Endometrial microvascular endothelial cells (primary cell): ENCODE results near the gene SH3PXD2B. TPM values are rescaled to one million over a fixed set of nuclear protein-coding genes. Genes with fewer than 3 reads are reported as not detected.

ENCODE experiments used
- in situ Hi-C: cut with HindIII; loops from 2 replicates; pipeline ENCODE4 v1.10.0; 2017; ENCODE audit warnings: low sequenced_read_pairs, low pct_unique_long_range_greater_than_20kb; ENCODE audit errors: inconsistent ontology term
- total RNA-seq: library from RNA; depleted of rRNA; stranded (reverse); fragments of >200 nt; gene quantifications from one replicate; pipeline ENCODE4 v1.2.3, GENCODE V29; 2015; ENCODE audit errors: inconsistent ontology term

SH3PXD2B gene
- total RNA-seq, 1 donor from 2014 or later = 16.5 TPM

DNA sequence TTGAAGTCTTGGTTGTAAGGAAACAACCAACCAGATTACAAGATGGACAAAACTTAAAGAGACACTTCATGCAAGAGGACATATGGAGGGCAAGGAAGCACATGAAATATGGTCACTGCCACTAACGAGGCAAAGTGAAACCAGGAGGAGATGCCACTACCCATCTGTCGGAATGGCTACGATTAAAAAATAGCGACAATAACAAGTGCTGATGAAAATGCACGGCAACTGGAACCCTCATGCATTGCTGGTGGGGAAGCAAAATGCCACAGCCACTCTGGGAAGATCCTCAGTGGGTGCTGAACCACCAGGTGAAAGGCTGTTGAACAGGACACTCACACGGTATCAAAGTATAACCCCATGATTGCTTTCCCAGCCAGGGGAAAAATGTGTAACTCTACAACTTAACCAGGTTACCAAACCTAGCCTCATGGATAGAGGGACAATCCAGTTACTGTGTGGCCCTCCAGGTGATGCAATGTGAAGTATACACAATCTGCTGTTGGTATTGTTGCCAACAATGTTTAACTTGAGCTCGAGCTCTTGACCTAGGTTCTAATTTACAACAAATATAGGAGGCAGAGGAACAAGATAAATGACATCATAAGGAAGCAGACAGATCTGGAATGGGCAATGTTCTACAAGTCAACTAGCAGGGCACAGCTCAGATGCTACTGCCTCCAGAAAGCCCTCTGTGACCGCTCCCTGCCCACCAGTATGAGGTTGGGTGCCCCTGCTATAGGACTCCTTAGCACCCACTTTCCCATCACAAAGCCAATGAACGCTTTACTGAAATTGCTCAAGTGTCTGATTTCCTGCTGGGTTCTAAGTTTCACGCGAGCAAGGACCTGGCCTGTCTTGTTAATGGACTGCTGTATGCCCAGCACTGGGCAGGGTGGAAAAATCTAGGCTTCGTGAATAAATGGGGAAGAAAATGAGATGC lies 25.8 kb downstream of the SH3PXD2B start:
- in situ Hi-C loops = no loop called here

DNA sequence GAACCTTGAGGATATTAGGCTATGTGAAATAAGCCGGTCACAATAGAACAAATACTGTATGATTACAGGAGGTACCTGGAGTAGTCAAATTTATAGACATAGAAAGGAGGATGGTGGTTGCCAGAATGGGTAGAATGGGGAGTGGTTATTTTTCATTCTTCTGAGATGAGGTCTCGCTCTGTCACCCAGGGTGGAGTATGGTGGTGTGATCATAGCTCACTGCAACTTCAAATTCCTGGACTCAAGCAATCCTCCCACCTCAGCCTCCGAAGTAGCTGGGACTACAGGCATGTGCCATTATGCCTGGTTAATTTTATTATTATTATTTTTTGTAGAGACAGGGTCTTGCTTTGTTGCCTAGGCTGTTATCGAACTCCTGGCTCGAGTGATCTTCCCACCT lies 27.1 kb downstream of the SH3PXD2B start:
- in situ Hi-C loops = no loop called here

DNA sequence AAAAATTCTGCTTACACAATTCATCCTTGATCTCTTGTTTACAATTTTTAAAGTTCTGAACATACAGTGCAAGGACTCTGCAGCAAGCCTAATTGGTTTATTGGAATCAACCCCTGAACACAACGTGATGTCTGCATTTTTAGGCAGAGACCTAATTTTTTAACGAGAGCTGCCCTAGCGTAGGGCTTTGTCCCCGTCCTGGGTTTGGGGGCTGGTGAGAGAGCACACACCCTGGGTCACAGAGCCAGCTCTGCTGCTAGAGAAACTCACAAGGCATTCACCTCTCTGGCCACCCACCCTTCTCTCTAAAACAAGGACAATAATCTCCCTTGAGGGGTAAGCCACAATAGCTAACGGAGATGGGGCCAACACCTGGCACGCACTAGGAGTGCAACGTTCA lies 28.2 kb downstream of the SH3PXD2B start:
- in situ Hi-C loops = no loop called here

DNA sequence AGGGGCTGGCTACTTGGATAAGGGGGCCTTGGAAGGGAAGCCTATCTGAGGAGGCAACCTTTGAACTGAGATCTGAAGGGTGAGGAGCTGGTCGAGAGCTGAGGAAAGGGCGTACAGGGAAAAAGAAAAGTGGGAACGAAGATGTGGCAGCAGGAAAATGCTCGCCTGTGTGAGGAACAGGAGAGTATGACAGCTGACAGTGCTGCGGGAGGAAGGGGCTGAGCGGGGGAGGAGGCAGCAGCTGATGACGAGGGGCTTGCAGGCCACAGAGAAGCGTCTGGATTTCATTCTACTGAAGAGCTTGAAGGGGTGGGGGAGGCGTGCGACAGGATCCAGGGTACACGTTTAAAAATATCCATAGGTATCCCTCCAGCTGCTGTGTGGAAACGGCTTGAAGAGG lies 28.9 kb downstream of the SH3PXD2B start:
- in situ Hi-C loops = no loop called here

DNA sequence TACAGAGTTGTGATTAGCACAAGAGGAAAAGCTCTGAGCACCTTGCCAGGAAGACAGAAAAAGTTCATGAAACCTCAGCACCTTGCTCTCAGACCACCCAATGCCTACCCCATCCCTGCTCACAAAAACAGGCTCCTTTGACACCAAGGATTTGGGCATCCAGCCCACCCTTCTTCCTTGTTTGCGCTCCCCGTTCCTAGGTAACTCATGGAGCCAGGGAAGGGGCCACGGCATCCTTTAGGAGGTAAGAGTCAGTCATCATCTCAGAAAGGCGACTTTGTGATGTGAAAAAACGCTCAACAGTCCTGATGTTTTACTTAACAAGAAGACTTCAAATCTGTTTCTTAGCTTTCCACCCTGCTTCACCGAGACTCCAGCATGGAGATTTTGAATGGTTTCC lies 29.5 kb downstream of the SH3PXD2B start:
- in situ Hi-C loops = no loop called here

DNA sequence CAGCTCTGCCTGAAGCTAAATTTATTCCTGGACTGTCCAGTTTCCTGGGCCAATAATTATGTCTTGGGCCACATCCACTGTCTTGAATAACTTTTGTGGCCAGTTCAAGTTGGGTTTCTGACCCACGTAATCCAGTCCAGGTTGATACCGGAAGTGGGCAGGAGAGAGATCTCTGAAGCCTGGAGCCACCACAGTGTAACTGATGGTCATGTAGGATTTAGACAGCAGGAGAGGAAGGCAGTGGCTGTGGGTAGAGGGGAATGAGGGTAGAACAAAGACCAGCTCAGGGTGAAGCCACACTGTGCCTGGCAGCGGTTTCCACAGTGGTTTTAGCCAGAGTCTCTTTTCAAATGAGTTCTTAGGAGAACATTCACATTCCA lies 30.2 kb downstream of the SH3PXD2B start:
- in situ Hi-C loops = no loop called here

DNA sequence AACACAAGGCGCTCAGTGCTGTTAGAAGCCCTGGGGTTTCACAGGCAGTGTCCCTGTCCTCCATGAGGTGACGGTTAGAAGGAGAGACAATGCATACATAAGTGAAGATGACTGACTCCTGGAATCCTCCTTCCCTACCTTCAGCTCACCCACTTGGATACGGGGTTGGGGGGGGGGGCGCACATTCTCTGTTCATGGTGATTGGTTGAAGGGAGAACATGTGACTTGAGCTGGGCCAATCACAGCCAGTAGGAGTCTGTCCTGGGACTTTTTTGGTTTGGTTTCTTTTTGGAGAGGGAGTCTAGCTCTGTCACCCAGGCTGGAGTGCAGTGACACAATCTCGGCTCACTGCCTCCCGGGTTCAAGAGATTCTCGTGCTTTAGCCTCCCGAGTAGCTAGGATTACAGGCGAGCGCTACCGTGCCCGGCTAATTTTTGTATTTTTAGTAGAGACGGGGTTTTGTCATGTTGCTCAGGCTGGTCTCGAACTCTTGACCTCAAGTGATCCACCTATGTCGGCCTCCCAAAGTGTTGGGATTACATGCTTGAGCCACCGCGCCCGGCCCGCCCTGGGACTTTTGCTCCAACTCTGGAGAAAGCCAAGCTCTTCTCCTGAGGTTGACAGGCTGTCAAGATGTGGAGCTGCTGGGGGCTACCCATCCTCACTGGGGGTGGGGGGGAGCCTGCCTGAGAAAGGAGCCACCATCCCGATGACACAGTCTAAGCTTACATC lies 30.8 kb downstream of the SH3PXD2B start:
- in situ Hi-C loops = no loop called here

DNA sequence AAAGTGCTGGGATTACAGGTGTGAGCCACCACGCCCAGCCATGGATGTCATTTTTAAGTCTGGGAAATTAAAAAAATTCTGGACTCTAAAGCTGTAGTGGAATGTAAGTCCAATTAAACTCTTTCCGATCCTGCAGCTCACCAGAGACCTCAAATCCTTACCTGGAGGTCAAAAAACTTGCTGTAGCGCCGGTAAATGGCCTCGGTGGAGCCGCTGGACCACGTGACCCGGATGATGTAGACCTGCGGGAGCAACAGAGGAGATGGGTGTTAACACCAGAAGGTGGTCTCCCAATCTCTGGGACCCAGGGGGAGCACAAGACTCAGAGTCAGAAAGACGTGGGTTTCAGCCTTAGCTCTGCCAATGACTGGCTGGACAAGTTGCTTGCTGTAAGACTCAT lies 32.1 kb downstream of the SH3PXD2B start:
- in situ Hi-C loops = no loop called here

DNA sequence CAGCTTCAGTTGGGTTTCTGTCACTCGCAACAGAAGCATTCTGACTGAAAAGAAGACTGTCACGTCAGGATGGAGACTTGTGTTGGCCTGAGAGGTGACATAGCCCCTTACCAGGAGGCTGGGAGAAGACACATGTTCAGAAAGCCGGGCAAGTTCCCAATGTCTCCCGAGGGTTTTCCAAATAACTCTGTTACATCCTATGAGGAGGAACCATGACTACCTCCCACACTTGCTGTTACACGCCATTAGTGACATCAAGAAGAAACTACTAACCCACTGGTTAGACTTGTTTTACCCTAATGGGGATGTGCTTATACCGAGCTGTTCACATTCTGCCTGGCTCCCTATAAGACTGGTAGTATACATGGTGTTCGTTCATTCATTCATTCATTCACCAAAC lies 33.3 kb downstream of the SH3PXD2B start:
- in situ Hi-C loops = no loop called here

DNA sequence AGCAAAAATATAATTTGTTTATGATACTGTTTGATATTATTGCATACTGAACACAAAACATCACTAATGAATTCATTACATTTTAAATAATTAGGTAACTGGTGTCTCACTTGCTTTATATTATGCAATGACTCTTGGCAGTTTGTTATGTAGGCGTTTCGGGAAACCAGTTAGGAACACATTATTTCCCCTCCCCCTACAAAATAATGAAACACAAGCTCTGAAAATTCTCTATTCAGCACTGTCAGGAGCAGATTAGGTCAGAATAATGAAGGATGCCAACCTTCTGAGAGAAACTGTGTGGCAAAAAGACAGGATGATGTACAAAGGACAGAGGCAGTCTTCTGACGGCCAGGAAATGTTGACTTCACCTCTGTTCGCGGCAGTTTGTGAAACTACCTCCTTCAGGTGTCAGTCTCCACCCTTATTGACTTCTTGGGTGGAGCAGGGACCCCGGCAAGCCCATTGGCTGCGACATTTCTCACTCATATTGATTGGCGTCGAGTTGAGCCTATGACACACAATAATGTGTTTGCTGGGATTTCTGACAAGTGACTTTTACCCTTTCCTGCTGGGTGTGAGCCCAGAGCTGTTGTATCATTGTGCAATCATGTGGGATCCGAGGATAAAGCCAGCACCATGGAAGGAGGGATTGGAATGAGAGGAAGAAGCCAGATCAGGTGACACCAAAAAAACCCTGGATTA lies 33.9 kb downstream of the SH3PXD2B start:
- in situ Hi-C loops = no loop called here

DNA sequence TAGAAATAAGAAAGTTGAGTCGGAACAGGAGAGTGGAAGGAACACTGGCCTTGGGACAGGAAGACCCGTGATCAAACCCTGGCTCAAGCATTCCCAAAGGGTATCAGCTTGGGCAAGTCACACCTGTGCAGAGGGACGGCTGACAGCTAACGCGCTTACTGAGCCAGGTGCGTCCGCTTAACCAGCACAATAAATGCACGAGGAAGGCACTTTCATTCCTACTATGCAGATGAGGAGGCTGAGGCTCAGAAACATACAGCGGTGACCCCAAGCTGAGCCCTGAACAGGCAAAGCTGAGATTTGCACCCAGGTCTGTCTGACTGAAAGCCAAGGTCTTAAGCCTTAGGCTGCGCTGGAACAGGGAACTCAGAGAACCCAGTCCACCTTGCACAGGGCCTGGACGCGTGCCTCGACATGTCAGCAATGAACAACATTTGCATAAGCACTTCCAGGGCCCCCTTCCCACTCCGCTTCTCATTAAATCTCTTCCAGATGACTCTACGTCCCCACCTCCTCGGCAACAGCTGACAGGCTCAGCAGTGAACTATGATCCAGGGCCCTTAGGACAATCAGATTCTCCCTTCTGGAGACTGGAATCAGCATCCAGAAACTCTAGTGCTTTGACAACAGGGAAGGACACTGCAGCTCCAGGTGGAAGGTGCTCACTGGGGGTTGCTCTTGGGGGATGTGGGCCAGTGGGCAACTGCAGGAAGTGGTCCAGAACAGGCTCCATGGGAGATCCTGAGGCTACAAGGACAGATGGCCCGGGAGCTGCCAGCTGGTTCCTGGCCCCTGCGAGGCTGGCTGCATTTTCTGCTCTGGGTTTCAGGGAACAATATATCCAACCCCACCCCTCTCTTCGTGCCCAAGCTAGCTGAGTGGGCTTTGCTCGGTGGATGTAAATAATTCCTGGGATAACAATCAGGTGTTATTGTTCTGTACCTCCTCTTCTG lies 35.2 kb downstream of the SH3PXD2B start:
- in situ Hi-C loops = no loop called here

DNA sequence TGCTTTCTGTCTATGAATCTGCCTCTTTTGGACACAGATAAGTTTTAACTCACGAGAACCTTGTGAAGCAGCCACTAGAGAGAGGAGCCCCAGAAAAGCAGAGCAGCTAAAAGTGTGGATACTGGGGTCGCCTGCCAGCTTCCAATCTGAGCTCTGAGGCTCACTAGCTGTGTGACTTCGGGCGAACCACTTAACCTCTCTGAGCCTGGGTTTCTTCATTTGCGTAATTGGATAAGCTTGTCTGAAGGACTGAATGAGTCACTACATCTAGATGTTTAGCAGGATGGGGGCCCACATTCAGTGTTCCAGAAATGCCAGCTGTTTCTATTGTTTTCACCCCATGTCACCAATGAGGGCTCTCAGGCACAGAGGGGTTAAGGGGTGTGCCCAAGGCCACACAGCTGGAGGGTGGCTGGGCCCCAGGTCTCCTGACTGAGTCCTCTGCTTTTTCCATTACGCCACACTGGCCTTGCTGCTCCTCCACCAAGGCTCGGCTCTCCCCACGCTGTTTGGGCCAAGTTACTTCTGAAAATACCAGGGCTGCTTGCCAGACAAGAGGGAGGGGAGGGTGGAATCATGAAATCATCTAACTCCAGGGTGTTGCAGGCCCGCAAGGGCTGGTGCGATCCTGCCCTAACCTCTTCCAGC lies 36.2 kb downstream of the SH3PXD2B start:
- in situ Hi-C loops = no loop called here

DNA sequence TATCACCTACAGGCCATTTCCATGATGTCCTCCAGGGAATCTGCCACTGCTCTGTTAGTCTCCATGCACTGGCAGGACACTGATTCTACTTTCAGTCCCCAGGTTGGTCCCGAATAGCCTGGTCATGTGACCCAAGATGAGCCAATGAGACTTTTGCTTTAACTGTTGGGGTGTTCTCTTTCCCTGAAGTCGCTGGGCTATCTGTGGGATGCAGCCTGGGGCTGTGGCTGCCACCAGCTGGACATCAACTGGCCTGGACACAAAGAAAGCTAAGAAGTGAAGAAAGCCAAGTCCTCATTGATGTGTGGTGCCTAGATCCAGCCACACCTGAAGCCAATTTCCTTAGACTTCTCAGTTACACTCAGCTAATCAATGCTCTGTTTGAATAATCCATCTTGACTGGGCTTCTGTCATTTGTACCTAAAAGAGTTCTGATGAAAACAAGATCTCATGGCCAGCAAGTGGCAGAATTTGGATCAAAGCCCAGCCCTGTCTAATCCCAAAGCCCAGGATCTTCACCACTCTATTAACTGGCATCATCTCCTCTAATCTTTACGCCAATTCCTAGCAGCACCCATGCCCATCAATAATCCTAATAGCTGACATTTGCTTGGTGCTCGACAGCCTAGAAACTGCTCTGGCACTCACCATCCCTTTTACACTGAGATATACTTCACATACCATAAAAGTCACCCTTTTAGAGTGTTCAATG lies 37.0 kb downstream of the SH3PXD2B start:
- in situ Hi-C loops = no loop called here

DNA sequence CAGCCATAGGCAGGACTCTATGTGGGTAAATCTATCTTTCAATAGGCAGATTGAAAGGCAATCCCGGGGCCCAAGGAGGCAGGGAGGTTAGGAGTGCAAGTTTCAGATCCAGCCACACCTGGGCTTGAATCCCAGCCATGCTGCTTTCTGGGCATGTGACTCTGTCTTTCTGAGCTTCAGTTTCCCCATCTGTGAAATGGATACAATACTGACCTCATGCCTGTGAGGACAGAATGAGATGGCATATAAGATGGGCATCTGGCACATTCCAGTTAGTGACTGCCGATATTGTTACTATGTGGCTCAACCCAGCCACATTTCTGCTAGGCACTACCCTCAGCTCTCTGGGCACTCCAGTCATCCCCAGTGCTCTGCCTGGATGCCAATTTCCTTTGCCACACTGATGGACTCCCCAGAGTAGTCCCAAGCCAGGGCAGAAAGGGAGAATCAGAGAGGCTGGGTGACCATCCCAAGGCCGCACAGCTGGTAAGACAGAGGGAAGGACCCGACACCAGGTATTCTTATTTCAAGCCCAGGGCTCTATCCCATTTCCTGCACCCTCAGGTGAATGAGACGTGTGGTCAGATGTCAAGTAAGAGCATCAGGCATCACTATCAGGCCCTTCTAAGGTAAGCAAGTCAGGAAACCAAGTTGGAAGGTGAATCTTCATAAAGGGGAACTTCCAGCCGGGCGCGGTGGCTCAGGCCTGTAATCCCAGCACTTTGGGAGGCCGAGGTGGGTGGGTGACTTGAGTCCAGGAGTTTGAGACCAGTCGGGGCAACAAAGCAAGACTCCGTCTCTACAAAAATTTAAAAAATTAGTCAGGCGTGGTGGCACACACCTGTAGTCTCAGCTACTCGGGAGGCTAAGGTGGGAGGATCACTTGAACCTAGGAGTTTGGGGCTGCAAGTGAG lies 38.7 kb downstream of the SH3PXD2B start:
- in situ Hi-C loops = no loop called here

DNA sequence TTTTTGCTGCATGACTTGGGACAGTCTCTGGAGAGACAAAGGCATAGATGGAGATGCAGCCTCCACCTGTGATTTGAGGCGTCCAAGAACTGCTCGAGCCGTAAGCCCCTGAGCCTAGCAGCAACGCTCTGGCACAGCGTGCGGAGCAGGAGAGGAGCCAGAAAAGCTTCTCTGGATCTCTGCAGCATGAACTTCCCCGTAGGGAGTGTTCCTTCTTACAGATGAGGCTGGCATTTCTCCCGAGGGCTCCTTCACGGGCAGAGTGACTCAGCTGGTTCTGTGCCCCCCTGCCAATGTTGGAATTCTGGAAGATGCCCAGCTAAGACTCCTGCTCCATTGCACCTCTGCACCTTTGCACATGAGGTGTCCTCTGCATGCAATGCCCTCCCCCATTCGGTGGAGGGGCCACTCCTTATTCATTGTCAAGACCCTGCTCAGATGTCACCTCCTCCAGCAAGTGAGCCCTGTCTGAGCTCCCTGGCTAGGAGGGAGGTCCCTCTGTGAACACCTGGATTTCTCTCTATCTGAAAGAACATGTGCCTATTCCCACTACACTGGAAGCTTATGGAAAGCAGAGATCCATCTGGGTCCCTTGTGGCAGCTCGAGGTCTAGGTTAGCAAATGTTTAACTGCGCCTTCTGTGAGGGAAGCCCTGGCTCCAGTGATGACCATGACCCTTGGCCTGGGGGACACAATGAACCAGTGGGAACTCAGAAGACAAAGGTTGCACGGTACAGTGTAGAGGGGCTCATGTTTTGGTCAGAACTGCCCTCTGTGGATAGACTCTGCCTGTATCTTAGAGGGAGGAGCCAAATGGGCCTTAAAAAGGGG lies 39.6 kb downstream of the SH3PXD2B start:
- in situ Hi-C loops = no loop called here
